Nephron progenitor cell (in vitro differentiated cells): Measurements from ENCODE around the gene KCTD10.

Experiments
- DNase-seq: peaks from one replicate; pipeline ENCODE4 v3.0.0; 2021
- H3K27ac Mint-ChIP-seq: 2 replicates; pipeline ENCODE4 v1.8.0; 2021; ENCODE audit warnings: mild to moderate bottlenecking, moderate library complexity, mixed read lengths
- H3K27me3 Mint-ChIP-seq: 2 replicates; pipeline ENCODE4 v1.8.0; 2021; ENCODE audit warnings: mild to moderate bottlenecking, low read depth, mixed read lengths; ENCODE audit not compliant: poor library complexity
- H3K36me3 Mint-ChIP-seq: 2 replicates; pipeline ENCODE4 v1.8.0; 2021; ENCODE audit warnings: low read depth, mixed read lengths
- H3K4me1 Mint-ChIP-seq: 2 replicates; pipeline ENCODE4 v1.8.0; 2021; ENCODE audit warnings: mixed read lengths
- H3K4me3 Mint-ChIP-seq: 2 replicates; pipeline ENCODE4 v1.8.0; 2021; ENCODE audit warnings: mild to moderate bottlenecking, moderate library complexity, mixed read lengths
- H3K9me3 Mint-ChIP-seq: 2 replicates; pipeline ENCODE4 v1.8.0; 2021; ENCODE audit warnings: mild to moderate bottlenecking, moderate library complexity, mixed read lengths
- CTCF ChIP-seq: fragments of 200-600 bp; sonication (generic); IDR thresholded peaks from 2 replicates; pipeline ENCODE4 v1.5.0; 2021; ENCODE audit warnings: antibody characterized with exemption

KCTD10 gene

DNA sequence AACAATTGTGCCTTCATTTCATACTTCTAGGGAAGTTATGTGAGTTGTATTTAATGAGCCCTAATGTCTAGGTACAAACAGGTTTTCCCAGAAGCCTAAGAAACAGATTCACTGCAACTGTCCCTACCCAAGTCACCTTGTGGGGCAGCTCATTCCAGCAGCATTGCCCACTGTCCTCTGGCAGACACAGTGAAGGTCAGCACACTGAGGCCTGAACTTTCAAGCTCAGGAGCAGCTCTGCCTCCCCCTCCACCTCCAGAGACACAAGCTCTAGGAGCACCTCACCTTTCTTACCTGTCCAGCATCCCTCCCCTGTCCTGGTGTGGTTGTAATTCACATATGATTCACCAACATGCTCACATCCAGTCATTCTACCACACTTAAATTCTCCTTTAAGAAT is 16.0 kb upstream of the KCTD10 start:
- H3K9me3 Mint-ChIP-seq = peaks cover 10% of the 10 kb centered on the region
- TF ChIP-seq CTCF = no peak
- H3K4me1 Mint-ChIP-seq = no peaks in the 10 kb centered on the region
- H3K27me3 Mint-ChIP-seq = no peaks in the 10 kb centered on the region
- DNase-seq = no peak
- H3K36me3 Mint-ChIP-seq = peaks cover 68% of the 10 kb centered on the region
- H3K27ac Mint-ChIP-seq = no peak overlapping the region
- H3K4me3 Mint-ChIP-seq = no peak overlapping the region

DNA sequence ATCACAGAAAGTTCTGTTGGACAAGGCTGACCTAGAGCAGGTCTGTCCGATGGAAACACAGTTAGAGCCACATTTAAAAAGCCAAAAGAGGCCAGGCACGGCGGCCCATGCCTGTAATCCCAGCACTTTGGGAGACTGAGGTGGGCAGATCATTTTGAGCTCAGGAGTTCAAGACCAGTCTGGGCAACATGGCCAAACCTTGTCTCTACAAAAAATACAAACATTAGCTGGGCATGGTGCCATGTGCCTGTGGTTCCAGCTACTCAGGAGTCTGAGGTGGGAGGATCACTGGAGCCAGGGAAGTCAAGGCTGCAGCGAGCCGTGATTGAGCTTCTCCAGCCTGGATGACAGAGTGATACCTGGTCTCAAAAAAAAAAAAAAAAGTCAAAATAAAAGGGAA is 15.3 kb upstream of the KCTD10 start:
- Mint-ChIP-seq H3K27me3 (no peaks in the 10 kb centered on the region), H3K27ac (no peak overlapping the region), H3K36me3 (peaks cover 61% of the 10 kb centered on the region), H3K4me1 (no peaks in the 10 kb centered on the region), H3K9me3 (peaks cover 10% of the 10 kb centered on the region), H3K4me3 (no peak overlapping the region)
- DNase-seq = no peak
- TF ChIP-seq CTCF = no peak

- no peak overlapping the region for H3K27ac Mint-ChIP-seq
- no peaks in the 10 kb centered on the region for H3K27me3 Mint-ChIP-seq
- peaks cover 10% of the 10 kb centered on the region for H3K9me3 Mint-ChIP-seq
- H3K36me3 Mint-ChIP-seq = peaks cover 57% of the 10 kb centered on the region
- no peak overlapping the region for H3K4me3 Mint-ChIP-seq
- H3K4me1 Mint-ChIP-seq = no peaks in the 10 kb centered on the region
- no peak for TF ChIP-seq CTCF
- no peak for DNase-seq
These were observed 14.6 kb upstream of the KCTD10 start for GRCh38 chr12:109491671-109492070.

- Mint-ChIP-seq H3K4me3 (no peak overlapping the region), H3K27me3 (no peaks in the 10 kb centered on the region), H3K36me3 (peaks cover 44% of the 10 kb centered on the region), H3K4me1 (no peaks in the 10 kb centered on the region), H3K9me3 (peaks cover 1% of the 10 kb centered on the region), H3K27ac (no peak overlapping the region)
- TF ChIP-seq CTCF = no peak
- no peak for DNase-seq
These were observed 13.0 kb upstream of the KCTD10 start for GRCh38 chr12:109489955-109490565.

- Mint-ChIP-seq H3K4me3 (no peak overlapping the region), H3K36me3 (peaks cover 43% of the 10 kb centered on the region)
- DNase-seq = no peak
These were observed 12.2 kb upstream of the KCTD10 start for GRCh38 chr12:109489016-109489954.

More at GRCh38 chr12:109489016-109489954, 12.2 kb upstream of the KCTD10 start:
- Mint-ChIP-seq H3K27me3 (no peaks in the 10 kb centered on the region), H3K27ac (no peak overlapping the region), H3K9me3 (no peaks in the 10 kb centered on the region), H3K4me1 (no peaks in the 10 kb centered on the region)
- no peak for TF ChIP-seq CTCF
